GM12874 (cell line): ENCODE measurements around the gene MAN1B1.

Experiments
- TF ChIP-seq, protein P1 (sequence below): IDR thresholded peaks from 2 replicates; pipeline ENCODE4 v1.5.1; 2011; ENCODE audit warnings: low read depth, mild to moderate bottlenecking, control low read depth, low read length, moderate library complexity; ENCODE audit not compliant: insufficient read depth

The MAN1B1 gene

DNA sequence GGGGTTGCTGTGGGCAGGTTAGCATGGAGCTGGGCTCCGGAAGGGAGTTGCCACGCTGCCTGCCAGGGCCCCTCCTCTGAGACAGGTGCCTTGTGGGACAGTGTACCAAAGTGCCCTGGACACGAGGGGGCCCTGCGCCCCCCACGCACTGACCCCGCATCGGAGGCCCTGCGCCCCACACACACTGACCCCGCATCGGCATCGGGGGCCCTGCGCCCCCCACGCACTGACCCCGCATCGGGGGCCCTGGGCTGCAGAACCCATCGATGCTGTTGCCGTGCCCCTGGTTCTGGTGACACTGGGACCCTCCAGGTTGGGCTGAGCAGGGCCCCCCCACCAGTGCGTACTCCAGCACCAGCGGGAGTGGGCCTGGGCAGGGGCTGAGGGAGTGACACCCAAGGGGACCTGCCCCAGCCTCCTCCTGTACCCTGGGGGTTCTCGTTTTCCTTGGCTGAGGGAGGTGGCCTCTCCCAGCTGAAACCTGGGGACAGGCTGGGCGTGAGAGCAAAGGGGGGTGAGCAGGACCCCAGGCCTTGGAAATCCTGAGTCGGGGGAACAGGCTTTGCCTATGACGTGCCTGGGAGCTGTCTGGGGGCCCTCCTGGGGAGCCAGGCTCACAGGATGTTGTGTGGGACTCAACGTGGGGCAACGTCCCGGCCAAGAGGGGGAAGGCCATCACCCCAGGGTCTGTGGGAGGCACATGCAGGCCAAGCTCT lies 23.3 kb upstream of the MAN1B1 start:
- TF ChIP-seq, protein P1, sequence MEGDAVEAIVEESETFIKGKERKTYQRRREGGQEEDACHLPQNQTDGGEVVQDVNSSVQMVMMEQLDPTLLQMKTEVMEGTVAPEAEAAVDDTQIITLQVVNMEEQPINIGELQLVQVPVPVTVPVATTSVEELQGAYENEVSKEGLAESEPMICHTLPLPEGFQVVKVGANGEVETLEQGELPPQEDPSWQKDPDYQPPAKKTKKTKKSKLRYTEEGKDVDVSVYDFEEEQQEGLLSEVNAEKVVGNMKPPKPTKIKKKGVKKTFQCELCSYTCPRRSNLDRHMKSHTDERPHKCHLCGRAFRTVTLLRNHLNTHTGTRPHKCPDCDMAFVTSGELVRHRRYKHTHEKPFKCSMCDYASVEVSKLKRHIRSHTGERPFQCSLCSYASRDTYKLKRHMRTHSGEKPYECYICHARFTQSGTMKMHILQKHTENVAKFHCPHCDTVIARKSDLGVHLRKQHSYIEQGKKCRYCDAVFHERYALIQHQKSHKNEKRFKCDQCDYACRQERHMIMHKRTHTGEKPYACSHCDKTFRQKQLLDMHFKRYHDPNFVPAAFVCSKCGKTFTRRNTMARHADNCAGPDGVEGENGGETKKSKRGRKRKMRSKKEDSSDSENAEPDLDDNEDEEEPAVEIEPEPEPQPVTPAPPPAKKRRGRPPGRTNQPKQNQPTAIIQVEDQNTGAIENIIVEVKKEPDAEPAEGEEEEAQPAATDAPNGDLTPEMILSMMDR: no peak

GRCh38 chr9:137064027-137064879 lies 22.5 kb upstream of the MAN1B1 start:
- TF ChIP-seq, protein P1: peak; percentile 98

- TF ChIP-seq, protein P1: no peak
Measured at GRCh38 chr9:137064880-137065164, 22.0 kb upstream of the MAN1B1 start.

DNA sequence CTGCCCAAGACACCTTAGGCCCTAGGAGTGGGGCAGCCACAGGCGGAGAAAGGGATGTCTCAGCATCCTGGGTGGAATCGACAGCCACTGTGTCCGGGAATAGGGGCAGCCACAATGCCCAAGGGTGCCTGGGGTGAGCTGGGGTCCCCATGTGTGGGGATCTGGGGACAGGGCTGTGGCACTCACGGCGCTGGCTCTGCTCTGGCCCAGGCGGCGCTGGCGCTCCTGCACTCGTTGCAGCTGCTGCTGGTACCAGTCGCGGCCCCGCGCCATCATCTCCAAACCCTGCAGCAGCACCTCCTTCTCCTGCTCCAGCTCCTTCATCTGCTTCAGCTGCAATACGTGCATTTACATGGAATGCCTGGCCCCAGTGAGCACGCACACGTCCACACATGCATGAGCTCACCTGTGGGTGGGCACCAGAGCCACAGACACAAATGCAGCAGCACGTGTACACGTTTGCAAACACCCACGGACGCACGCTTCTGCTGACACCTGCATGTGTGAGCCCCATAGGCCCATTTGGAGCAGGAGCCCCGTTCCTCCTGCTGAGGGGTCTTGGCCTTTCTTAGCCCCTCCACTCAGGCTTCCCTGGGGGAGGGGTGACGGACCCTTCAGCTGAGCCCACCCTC lies 21.3 kb upstream of the MAN1B1 start:
- TF ChIP-seq, protein P1: no peak

DNA sequence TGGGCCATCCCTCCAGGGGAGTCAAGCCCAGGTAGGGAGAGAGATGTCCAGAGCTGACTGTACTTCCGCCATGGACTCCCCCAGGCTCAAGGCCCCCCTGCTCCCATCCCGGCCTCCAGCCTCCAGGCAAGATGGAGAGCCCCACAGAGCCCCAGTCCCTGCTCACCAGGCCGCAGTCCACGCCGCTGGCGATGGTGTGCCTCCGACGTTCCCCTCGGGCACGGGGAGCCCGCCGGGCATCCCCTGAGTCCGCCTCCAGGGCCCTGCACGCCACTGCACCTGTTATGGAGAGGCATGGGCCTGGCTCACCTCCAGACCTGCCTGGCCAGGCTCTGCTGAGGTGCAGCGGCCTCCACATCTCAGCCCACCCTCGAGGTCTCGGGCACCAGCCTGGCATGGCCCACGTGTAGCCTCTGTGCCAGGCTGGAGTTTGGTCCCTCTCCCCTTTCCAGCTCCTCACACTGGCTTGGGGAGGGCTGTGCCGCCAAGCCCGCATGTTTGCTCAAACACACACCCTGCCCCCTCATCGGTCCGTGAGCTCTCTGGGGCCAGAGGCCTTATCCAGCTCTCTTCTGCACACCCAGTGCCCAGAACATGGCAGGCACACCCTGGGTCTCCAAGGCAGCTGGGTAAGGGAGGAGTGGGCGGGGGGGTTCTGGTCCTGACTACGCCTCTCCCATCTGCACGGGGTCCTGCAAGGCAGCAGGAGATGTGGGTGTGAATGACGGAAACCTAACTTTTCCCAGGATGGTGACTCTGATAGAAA lies 20.5 kb upstream of the MAN1B1 start:
- TF ChIP-seq, protein P1: no peak

- TF ChIP-seq, protein P1: peak; percentile 84
Measured at GRCh38 chr9:137067860-137068538, 18.8 kb upstream of the MAN1B1 start.
